K562 (cell line): ENCODE measurements around the gene TXNRD2. TPM values are rescaled to one million over a fixed set of nuclear protein-coding genes. Genes with fewer than 3 reads are reported as not detected.

Experiments used
- ARID3B ChIP-seq: fragments of 250-450 bp; sonication (Bioruptor Pico); IDR thresholded peaks from 2 replicates; pipeline ENCODE4 v1.4.0; 2020; ENCODE audit warnings: borderline replicate concordance
- E2F3 ChIP-seq: fragments of 250-450 bp; sonication (Bioruptor Pico); IDR thresholded peaks from 2 replicates; pipeline ENCODE4 v1.4.0; 2020; ENCODE audit warnings: mild to moderate bottlenecking
- KLF10 ChIP-seq: fragments of 250-450 bp; sonication (Bioruptor Pico); IDR thresholded peaks from 2 replicates; pipeline ENCODE4 v1.6.1; 2021; ENCODE audit warnings: matching md5 sums
- L3MBTL2 ChIP-seq: fragments of 450-650 bp; IDR thresholded peaks from 2 replicates; pipeline ENCODE4 v1.6.1; 2016; ENCODE audit warnings: mild to moderate bottlenecking, moderate library complexity
- SMAD3 ChIP-seq: fragments of 450-650 bp; formaldehyde crosslinking; conservative IDR thresholded peaks from 2 replicates; pipeline ENCODE4 v1.4.0; 2020; ENCODE audit warnings: mild to moderate bottlenecking
- TCF3 ChIP-seq: sonication (generic); formaldehyde crosslinking; IDR thresholded peaks from 2 replicates; pipeline ENCODE4 v1.4.0; 2020; ENCODE audit warnings: mild to moderate bottlenecking, missing genetic modification reagents
- TSC22D4 ChIP-seq: fragments of 450-650 bp; IDR thresholded peaks from 2 replicates; pipeline ENCODE4 v1.6.1; 2016; ENCODE audit warnings: missing genetic modification characterization, missing biosample characterization, control low read depth
- XRCC5 ChIP-seq: fragments of 200-400 bp; formaldehyde crosslinking; IDR thresholded peaks from 2 replicates; pipeline ENCODE4 v1.6.1; 2017; ENCODE audit warnings: low read depth, mild to moderate bottlenecking, low read length
- ZNF445 ChIP-seq: fragments of 250-450 bp; sonication (Bioruptor Pico); IDR thresholded peaks from 2 replicates; pipeline ENCODE4 v1.4.0; 2020; ENCODE audit warnings: low read depth, mild to moderate bottlenecking, moderate library complexity
- polyA plus RNA-seq, 8 experiments: library from polyadenylated mRNA; depleted of rRNA in 4 of 8; stranded (reverse) in 5 of 8; unstranded in 3 of 8; fragments of >200 nt; fragmentation: Nextera tagmentation in 2 of 8; fragmentation: Illumina TruSeq in 1 of 8; extraction: Ambion mirVana in 2 of 8; extraction: Trizol in 1 of 8; gene quantifications; 2 replicates each; pipeline versions ENCODE4 v1.2.1 to v1.2.3, GENCODE V29; 2011 to 2014; ENCODE audit warnings: inconsistent platforms in 1 of 8, missing spikeins in 1 of 8
- total RNA-seq, 7 experiments: library from RNA; depleted of rRNA in 6 of 7; stranded (reverse); fragments of >200 nt in 6 of 7; fragmentation: Illumina TruSeq in 2 of 7; extraction: Trizol in 2 of 7; gene quantifications; 2 replicates each; pipeline versions ENCODE4 v1.2.1 to v1.2.3, GENCODE V29; 2011 to 2021; ENCODE audit warnings: low replicate concordance in 1 of 7
- TF ChIP-seq, protein P1 (sequence below), 2 experiments: fragments of 250-450 bp in 1 of 2; fragments of 450-650 bp in 1 of 2; sonication (Bioruptor Pico) in 1 of 2; IDR thresholded peaks; 2 replicates each; pipeline versions ENCODE4 v1.6.1 to v1.8.0; 2016 to 2021; ENCODE audit warnings: mild to moderate bottlenecking in 2 of 2, moderate library complexity in 2 of 2, missing compliant biosample characterization in 1 of 2, missing genetic modification characterization in 1 of 2
- TF ChIP-seq, protein P2 (sequence below): fragments of 250-450 bp; sonication (Bioruptor Pico); IDR thresholded peaks from 2 replicates; pipeline ENCODE4 v1.9.0; 2021; ENCODE audit warnings: mild to moderate bottlenecking, inconsistent platforms
- TF ChIP-seq, protein P3 (sequence below): fragments of 450-650 bp; IDR thresholded peaks from 2 replicates; pipeline ENCODE4 v1.6.1; 2014; ENCODE audit warnings: low read depth, mild to moderate bottlenecking, moderate library complexity, borderline replicate concordance
- TF ChIP-seq, protein P4 (sequence below): sonication (generic); formaldehyde crosslinking; IDR thresholded peaks from 2 replicates; pipeline ENCODE4 v1.8.0; 2023; ENCODE audit warnings: missing genetic modification reagents, mild to moderate bottlenecking, borderline replicate concordance

Gene TXNRD2
- total and polyA plus RNA-seq, 9 of the 15 experiments (the other 6 are each of a cell fraction or from before 2014, with no cell fraction given) = 3.3 to 80.2 (median 49.4) TPM

DNA sequence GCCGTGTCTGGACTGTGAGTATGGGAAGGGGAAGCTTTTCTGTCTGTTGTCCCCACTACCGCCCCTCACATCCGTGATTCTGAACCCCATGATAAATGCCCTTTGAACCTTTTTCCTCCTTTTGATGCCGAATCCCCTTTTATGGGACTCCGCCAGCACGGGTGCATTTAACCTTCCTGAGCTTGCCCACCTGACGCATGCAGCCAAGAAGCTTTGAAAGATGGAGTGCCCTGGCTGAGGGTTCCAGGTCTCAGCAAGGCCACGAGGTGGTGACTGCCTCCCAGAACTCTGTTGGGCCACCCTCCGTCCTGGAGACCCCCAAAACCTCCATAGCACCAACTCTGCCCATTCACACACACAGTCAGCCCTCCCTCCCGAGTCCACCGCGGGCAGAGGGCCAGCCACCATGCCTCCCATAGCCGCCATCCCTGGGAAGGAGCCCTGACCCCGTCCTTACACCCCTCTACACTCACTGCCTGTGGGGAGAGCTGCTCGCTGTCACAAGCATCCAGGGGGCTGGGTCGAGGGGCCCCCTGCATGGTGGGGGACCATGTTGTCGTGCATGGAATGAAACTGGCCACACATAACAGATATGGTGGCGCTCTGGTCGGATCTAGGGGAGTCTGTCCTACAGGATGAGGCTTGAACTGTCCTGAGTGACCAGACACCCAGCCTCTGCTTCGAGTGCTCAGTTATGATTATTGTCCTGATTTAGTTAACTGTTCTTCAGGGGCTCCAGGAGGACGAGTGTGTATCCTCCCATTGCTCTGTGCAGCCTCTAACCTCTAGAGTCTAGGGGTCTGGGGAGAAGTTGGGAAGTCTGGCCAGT lies 868 bp downstream of the TXNRD2 start (continued):
- TF ChIP-seq, protein P1, sequence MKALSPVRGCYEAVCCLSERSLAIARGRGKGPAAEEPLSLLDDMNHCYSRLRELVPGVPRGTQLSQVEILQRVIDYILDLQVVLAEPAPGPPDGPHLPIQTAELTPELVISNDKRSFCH (CRISPR knock-in tag; IDR thresholded peaks at IDR 0.05) = no peak
- TF ChIP-seq, protein P1 (tag; IDR thresholded peaks at IDR 0.05) = no peak
- TF ChIP-seq ARID3B (CRISPR knock-in tag) (no peak; the same call in 1 of the 2 replicates), TSC22D4 (tag) (no peak), SMAD3 (CRISPR knock-in tag) (0 out of 2 replicates have a peak, but pooled peaks have one; percentile 19), TCF3 (CRISPR knock-in tag) (no peak), KLF10 (CRISPR knock-in tag) (no peak), XRCC5 (0 out of 2 replicates have a peak, but pooled peaks have one; percentile 47), ZNF445 (no peak), E2F3 (CRISPR knock-in tag) (0 out of 2 replicates have a peak, but pooled peaks have one; percentile 38), L3MBTL2 (no peak)
- TF ChIP-seq, protein P2, sequence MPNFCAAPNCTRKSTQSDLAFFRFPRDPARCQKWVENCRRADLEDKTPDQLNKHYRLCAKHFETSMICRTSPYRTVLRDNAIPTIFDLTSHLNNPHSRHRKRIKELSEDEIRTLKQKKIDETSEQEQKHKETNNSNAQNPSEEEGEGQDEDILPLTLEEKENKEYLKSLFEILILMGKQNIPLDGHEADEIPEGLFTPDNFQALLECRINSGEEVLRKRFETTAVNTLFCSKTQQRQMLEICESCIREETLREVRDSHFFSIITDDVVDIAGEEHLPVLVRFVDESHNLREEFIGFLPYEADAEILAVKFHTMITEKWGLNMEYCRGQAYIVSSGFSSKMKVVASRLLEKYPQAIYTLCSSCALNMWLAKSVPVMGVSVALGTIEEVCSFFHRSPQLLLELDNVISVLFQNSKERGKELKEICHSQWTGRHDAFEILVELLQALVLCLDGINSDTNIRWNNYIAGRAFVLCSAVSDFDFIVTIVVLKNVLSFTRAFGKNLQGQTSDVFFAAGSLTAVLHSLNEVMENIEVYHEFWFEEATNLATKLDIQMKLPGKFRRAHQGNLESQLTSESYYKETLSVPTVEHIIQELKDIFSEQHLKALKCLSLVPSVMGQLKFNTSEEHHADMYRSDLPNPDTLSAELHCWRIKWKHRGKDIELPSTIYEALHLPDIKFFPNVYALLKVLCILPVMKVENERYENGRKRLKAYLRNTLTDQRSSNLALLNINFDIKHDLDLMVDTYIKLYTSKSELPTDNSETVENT (CRISPR knock-in tag) = no peak
- TF ChIP-seq, protein P3, sequence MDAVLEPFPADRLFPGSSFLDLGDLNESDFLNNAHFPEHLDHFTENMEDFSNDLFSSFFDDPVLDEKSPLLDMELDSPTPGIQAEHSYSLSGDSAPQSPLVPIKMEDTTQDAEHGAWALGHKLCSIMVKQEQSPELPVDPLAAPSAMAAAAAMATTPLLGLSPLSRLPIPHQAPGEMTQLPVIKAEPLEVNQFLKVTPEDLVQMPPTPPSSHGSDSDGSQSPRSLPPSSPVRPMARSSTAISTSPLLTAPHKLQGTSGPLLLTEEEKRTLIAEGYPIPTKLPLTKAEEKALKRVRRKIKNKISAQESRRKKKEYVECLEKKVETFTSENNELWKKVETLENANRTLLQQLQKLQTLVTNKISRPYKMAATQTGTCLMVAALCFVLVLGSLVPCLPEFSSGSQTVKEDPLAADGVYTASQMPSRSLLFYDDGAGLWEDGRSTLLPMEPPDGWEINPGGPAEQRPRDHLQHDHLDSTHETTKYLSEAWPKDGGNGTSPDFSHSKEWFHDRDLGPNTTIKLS = no peak
- TF ChIP-seq, protein P4, sequence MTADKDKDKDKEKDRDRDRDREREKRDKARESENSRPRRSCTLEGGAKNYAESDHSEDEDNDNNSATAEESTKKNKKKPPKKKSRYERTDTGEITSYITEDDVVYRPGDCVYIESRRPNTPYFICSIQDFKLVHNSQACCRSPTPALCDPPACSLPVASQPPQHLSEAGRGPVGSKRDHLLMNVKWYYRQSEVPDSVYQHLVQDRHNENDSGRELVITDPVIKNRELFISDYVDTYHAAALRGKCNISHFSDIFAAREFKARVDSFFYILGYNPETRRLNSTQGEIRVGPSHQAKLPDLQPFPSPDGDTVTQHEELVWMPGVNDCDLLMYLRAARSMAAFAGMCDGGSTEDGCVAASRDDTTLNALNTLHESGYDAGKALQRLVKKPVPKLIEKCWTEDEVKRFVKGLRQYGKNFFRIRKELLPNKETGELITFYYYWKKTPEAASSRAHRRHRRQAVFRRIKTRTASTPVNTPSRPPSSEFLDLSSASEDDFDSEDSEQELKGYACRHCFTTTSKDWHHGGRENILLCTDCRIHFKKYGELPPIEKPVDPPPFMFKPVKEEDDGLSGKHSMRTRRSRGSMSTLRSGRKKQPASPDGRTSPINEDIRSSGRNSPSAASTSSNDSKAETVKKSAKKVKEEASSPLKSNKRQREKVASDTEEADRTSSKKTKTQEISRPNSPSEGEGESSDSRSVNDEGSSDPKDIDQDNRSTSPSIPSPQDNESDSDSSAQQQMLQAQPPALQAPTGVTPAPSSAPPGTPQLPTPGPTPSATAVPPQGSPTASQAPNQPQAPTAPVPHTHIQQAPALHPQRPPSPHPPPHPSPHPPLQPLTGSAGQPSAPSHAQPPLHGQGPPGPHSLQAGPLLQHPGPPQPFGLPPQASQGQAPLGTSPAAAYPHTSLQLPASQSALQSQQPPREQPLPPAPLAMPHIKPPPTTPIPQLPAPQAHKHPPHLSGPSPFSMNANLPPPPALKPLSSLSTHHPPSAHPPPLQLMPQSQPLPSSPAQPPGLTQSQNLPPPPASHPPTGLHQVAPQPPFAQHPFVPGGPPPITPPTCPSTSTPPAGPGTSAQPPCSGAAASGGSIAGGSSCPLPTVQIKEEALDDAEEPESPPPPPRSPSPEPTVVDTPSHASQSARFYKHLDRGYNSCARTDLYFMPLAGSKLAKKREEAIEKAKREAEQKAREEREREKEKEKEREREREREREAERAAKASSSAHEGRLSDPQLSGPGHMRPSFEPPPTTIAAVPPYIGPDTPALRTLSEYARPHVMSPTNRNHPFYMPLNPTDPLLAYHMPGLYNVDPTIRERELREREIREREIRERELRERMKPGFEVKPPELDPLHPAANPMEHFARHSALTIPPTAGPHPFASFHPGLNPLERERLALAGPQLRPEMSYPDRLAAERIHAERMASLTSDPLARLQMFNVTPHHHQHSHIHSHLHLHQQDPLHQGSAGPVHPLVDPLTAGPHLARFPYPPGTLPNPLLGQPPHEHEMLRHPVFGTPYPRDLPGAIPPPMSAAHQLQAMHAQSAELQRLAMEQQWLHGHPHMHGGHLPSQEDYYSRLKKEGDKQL (CRISPR knock-in tag) = no peak
